CD4-positive, alpha-beta T cell (primary cell): ENCODE results near the gene KLLN. TPM values are rescaled to one million over a fixed set of nuclear protein-coding genes. Genes with fewer than 3 reads are reported as not detected.
"Not testable (repeated sequence)": the region's sequence is repeated elsewhere in the genome, so short reads cannot be mapped to it uniquely, and the experiment has no call there.

Experiments
- ATAC-seq: fragments of 200-7000 bp; cut with Tn5 transposase; one replicate; pipeline ENCODE4 v1.10.0; 2022; ENCODE audit warnings: mild to moderate bottlenecking; ENCODE audit not compliant: poor library complexity
- CTCF ChIA-PET: fragments of 350-600 bp; sonication (Branson Sonifier 250); formaldehyde crosslinking; loops from one replicate; lab custom pipeline; 2021; ENCODE audit warnings: antibody characterized with exemption, inconsistent platforms; lab: Charles Lee
- POLR2A ChIA-PET: fragments of 350-600 bp; sonication (Branson Sonifier 250); formaldehyde crosslinking; loops from one replicate; lab custom pipeline; 2021; ENCODE audit warnings: antibody characterized with exemption, inconsistent platforms; lab: Charles Lee
- DNase-seq, 14 experiments: peaks; one replicate each; pipeline ENCODE4 v3.0.0-alpha.2; 2013 to 2020; ENCODE audit warnings: mixed read lengths in 2 of 14
- H3K27ac ChIP-seq, 2 donors: one replicate each; pipeline versions ENCODE4 v1.5.1 to v1.7.0; 2013; ENCODE audit warnings: low read length in 2 of 2, low read depth in 1 of 2, mild to moderate bottlenecking in 1 of 2
- H3K27me3 ChIP-seq, 2 experiments: 1 replicate in 1 of 2; 2 replicates in 1 of 2; pipeline versions ENCODE4 v1.6.1 to v1.7.0; 2013; ENCODE audit warnings: low read length in 2 of 2, control low read depth in 1 of 2, mild to moderate bottlenecking in 1 of 2, moderate library complexity in 1 of 2; ENCODE audit not compliant: insufficient read depth in 2 of 2, control insufficient read depth in 1 of 2
- H3K36me3 ChIP-seq: one replicate; pipeline ENCODE4 v1.6.1; 2013; ENCODE audit warnings: low read length, control low read depth; ENCODE audit not compliant: insufficient read depth
- H3K4me1 ChIP-seq: one replicate; pipeline ENCODE4 v1.6.1; 2013; ENCODE audit warnings: low read length, control low read depth; ENCODE audit not compliant: insufficient read depth
- H3K4me3 ChIP-seq: one replicate; pipeline ENCODE4 v1.5.1; 2013; ENCODE audit warnings: mild to moderate bottlenecking, low read length, moderate library complexity
- H3K9me3 ChIP-seq, 2 experiments: 1 replicate in 1 of 2; 2 replicates in 1 of 2; pipeline versions ENCODE4 v1.6.1 to v1.7.0; 2013; ENCODE audit warnings: low read length in 2 of 2, mild to moderate bottlenecking in 2 of 2, control low read depth in 1 of 2, moderate library complexity in 1 of 2; ENCODE audit not compliant: control insufficient read depth in 1 of 2, insufficient read depth in 1 of 2
- H3K27ac Mint-ChIP-seq: one replicate; pipeline ENCODE4 v1.8.0; 2020; ENCODE audit warnings: mixed read lengths
- H3K27me3 Mint-ChIP-seq: one replicate; pipeline ENCODE4 v1.8.0; 2021; ENCODE audit warnings: mixed read lengths
- H3K36me3 Mint-ChIP-seq: one replicate; pipeline ENCODE4 v1.8.0; 2021; ENCODE audit warnings: low read depth, mixed read lengths
- H3K4me1 Mint-ChIP-seq: one replicate; pipeline ENCODE4 v1.8.0; 2021; ENCODE audit warnings: low read depth, mixed read lengths
- H3K4me3 Mint-ChIP-seq: one replicate; pipeline ENCODE4 v1.8.0; 2020; ENCODE audit warnings: mild to moderate bottlenecking, mixed read lengths
- H3K9me3 Mint-ChIP-seq: one replicate; pipeline ENCODE4 v1.8.0; 2020; ENCODE audit warnings: mixed read lengths
- CTCF ChIP-seq: fragments of 200-600 bp; IDR thresholded peaks from one replicate; pipeline ENCODE4 v1.8.0; 2022; ENCODE audit warnings: antibody characterized with exemption, mild to moderate bottlenecking
- intact Hi-C, 2 experiments: fragments of 100-400 bp; cut with DNase I in 1 of 2; cut with micrococcal nuclease in 1 of 2; formaldehyde crosslinking; loops; one replicate each; pipeline versions ENCODE4 v1.15.1 to v1.9.0; 2023 to 2025; cut with DNase I, micrococcal nuclease
- total RNA-seq, 174 experiments: library from RNA in 2 of 174; stranded (reverse) in 2 of 174; gene quantifications; one replicate each; pipeline ENCODE4 v1.2.3 and lab custom pipeline; 2021 to 2026

The KLLN gene
- total RNA-seq, 2 experiments from 2014 or later = 0.33 to 0.36 TPM

GRCh38 chr10:87847550-87847949, 15.8 kb downstream of the KLLN start:
- Mint-ChIP-seq H3K9me3 (no peaks in the 10 kb centered on the region), H3K4me3 (no peak overlapping the region), H3K27ac (no peak overlapping the region), H3K36me3 (no peaks in the 10 kb centered on the region), H3K4me1 (peaks cover 8% of the 10 kb centered on the region), H3K27me3 (no peaks in the 10 kb centered on the region)
- POLR2A ChIA-PET = interaction anchor here (0.8 kb wide), 1 partner anchor 30 kb away, joined by 3 read pairs; the partner anchor contains the start of gene ATAD1
- H3K27ac ChIP-seq = no peak overlapping the region
- no peaks in the 10 kb centered on the region for H3K9me3 ChIP-seq
- H3K4me3 ChIP-seq = no peak overlapping the region
- CTCF ChIA-PET = no interaction called here
- no peaks in the 10 kb centered on the region for H3K27me3 ChIP-seq
- ATAC-seq = no peak
- no peaks in the 10 kb centered on the region for H3K36me3 ChIP-seq
- peaks cover 3% of the 10 kb centered on the region for H3K4me1 ChIP-seq
- no peak for TF ChIP-seq CTCF
- intact Hi-C loops = no loop called here
- no peak for DNase-seq

- H3K4me3 ChIP-seq, H3K27ac Mint-ChIP-seq, H3K27me3 Mint-ChIP-seq, intact Hi-C loops, H3K27ac ChIP-seq, DNase-seq, H3K4me1 Mint-ChIP-seq, H3K27me3 ChIP-seq, ATAC-seq, H3K36me3 Mint-ChIP-seq, H3K36me3 ChIP-seq, H3K4me1 ChIP-seq, H3K9me3 Mint-ChIP-seq, H3K4me3 Mint-ChIP-seq, H3K9me3 ChIP-seq: not testable (repeated sequence)
- ChIA-PET CTCF (interaction anchor here (0.7 kb wide), 1 partner anchor 21 kb away, joined by 3 read pairs; no protein-coding TSS in a partner anchor), POLR2A (interaction anchor here (0.6 to 1.3 kb wide), 2 partner anchors 16 to 78 kb away, joined by 4 to 5 read pairs; no protein-coding TSS in a partner anchor)
Measured at GRCh38 chr10:87846711-87847110, 16.6 kb downstream of the KLLN start.

GRCh38 chr10:87846023-87846422, 17.3 kb downstream of the KLLN start:
- no peaks in the 10 kb centered on the region for H3K9me3 Mint-ChIP-seq
- ChIA-PET POLR2A (interaction anchor here (0.6 to 1.5 kb wide), 4 partner anchors 15 to 543 kb away, joined by 3 to 5 read pairs (median 4); no protein-coding TSS in a partner anchor), CTCF (interaction anchor here (0.7 kb wide), 1 partner anchor 20 kb away, joined by 3 read pairs; no protein-coding TSS in a partner anchor)
- no peak overlapping the region for H3K27ac Mint-ChIP-seq
- H3K36me3 Mint-ChIP-seq = no peaks in the 10 kb centered on the region
- intact Hi-C loops = no loop called here
- Histone ChIP-seq H3K36me3 (no peaks in the 10 kb centered on the region), H3K9me3 (no peaks in the 10 kb centered on the region), H3K27me3 (no peaks in the 10 kb centered on the region), H3K4me1 (peaks cover 3% of the 10 kb centered on the region), H3K4me3 (no peak overlapping the region), H3K27ac (no peak overlapping the region)
- ATAC-seq = no peak
- no peak for DNase-seq
- no peak for TF ChIP-seq CTCF
- H3K4me3 Mint-ChIP-seq = no peak overlapping the region
- H3K4me1 Mint-ChIP-seq = peaks cover 4% of the 10 kb centered on the region
- H3K27me3 Mint-ChIP-seq = no peaks in the 10 kb centered on the region

DNA sequence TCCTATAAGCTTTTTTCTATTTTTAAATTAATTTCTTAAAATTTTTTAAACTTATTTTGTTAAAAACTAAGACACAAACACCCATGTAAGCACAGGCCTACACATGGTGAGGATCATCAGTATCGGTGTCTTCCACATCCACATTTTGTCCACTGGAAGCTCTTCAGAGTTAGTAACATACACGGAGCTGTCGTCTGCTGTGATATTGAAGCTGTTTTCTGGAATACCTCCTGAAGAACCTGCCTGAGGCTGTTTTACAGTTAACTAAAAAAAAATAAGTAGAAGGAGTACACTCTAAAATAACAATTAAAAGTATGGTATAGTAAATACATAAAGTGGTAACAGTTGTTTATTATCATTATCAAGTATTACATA, 17.7 kb downstream of the KLLN start:
- no peaks in the 10 kb centered on the region for H3K9me3 ChIP-seq
- ATAC-seq (no peak), DNase-seq (no peak)
- no peaks in the 10 kb centered on the region for H3K9me3 Mint-ChIP-seq
- no peak overlapping the region for H3K4me3 Mint-ChIP-seq
- intact Hi-C loops = no loop called here
- no peaks in the 10 kb centered on the region for H3K4me1 ChIP-seq
- TF ChIP-seq CTCF = no peak
- POLR2A ChIA-PET = interaction anchor here (0.8 to 1.5 kb wide), 3 partner anchors 15 to 543 kb away, joined by 3 to 4 read pairs (median 3); no protein-coding TSS in a partner anchor
- H3K27me3 Mint-ChIP-seq = no peaks in the 10 kb centered on the region
- no peaks in the 10 kb centered on the region for H3K27me3 ChIP-seq
- H3K36me3 Mint-ChIP-seq = no peaks in the 10 kb centered on the region
- CTCF ChIA-PET = no interaction called here
- H3K36me3 ChIP-seq = no peaks in the 10 kb centered on the region
- H3K27ac Mint-ChIP-seq = no peak overlapping the region
- H3K4me3 ChIP-seq = no peak overlapping the region
- no peak overlapping the region for H3K27ac ChIP-seq
- H3K4me1 Mint-ChIP-seq = peaks cover under 1% of the 10 kb centered on the region
